Stimulated activated CD4-positive, alpha-beta T cell treated with anti-CD3 and anti-CD28 coated beads, Interleukin-12 subunit alpha, Interleukin-12 subunit beta, amount 100 ng/mL, for 48 hours (primary cell): ENCODE results near the gene PPIP5K2.
A peak's percentile ranks its signal among the peaks of the same experiment; 100 is the strongest.

Experiments
- DNase-seq, 3 donors: peaks; one replicate each; pipeline ENCODE4 v3.0.0-alpha.2; 2020; ENCODE audit warnings: low read depth in 2 of 3, low spot score in 1 of 3

The PPIP5K2 gene

DNA sequence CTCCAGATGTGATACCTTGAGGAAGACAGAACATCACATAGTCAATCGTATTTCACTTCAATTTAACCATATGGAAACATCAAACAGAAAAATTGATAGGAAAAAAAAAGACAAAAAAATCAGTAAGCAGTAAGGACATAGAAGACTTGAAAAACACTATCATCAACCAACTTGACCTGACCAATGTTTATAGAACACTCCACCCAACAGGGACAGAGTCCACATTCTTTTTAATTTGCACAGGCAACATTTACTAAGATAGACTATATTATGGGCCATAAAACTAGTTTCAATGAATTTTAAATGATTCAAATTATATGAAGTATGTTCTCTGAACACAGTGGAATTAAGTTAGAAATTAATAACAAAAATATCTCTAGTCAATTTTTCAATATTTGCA lies 117.7 kb downstream of the PPIP5K2 start:
- no peak for DNase-seq

DNA sequence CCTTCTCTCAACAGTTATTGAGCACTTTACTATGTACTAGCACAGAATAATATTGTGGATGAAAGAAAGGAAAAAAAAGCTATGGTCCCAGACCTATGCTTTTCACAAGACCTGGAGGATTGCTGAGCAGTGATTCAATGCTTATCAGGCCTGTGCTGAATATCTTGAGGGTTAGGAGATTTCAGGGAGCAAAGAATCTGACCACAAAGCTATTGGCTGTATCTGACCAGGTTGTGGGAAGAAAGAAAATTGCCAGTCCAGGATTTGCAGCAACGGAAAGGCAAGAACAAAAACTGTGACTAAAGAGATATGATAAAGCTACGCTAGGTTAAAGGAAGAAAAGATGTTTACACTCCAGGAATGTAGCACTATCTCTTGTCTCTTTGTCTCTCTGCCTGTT lies 123.6 kb downstream of the PPIP5K2 start:
- DNase-seq: no peak

DNA sequence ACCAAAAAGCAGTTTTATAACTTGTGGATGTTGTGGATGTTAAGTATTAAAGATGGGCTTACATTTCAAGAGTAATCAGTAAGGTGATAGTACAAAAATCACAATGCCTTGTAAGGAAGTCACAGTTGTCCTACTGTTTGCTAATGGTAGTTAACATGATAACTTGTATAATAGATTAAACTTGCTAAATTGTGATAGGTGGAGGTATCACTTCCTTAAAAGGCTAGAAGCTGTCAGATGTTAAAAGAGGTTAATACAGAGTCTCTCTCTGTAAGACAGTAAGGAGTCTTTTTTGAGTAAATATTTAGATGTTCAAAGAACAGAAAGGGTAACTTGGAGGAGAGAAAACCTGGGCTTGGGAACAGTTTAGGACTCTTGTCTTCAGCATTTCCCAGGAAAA lies 124.3 kb downstream of the PPIP5K2 start:
- no peak for DNase-seq

DNA sequence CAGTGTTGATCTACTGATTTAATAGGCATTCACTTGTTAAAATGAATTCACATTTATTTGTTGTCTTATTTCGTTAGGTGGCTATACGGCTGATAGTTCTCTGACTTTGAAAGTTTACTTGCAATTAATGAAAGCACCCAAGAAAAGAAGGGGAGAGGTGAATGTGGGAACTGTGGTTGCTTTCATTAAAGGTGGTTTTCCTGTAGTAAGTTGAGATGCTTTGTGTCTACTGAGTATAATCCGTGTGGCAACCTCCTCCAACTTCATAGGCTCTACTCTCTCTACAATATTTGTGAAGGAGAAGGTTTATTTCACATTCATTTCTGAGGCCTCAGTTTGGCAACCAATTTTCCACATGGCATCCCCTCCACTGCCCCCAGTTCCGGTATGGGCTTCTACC lies 125.7 kb downstream of the PPIP5K2 start:
- no peak for DNase-seq

DNA sequence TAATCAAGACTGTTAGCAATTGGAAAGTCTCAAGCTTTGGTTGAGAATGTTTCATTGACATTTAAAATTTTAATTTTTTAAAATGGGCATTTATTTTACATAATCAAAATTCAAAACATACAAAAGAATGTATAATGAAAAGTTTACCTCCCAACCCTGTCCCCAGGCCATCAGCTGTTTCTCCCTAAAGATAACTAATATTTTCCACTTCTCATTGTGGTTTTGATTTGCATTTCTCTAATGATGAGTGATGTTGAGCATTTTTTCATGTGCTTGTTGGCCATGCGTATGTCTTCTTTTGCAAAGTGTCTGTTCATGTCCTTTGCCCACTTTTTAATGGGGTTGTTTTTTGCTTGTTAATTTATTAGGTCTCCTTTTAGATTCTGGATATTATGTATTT lies 127.0 kb downstream of the PPIP5K2 start:
- no peak for DNase-seq

DNA sequence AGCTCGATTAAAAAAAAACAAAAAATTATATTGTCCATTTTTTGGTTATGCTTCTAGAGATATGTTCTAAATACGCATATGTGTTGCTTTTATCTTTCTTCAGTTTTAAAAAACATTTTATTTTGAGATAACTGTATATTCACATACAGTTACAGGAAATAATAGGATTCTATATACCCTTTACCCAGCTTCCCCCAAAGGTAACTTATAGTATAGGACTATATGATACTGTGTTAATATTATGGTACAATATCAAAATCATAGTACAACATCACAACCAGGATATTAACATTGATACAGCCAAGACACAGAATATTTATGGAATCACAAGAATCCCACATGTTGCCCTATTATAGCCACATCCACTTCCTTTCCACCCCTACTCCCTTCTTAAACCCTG lies 129.0 kb downstream of the PPIP5K2 start:
- no peak for DNase-seq

DNA sequence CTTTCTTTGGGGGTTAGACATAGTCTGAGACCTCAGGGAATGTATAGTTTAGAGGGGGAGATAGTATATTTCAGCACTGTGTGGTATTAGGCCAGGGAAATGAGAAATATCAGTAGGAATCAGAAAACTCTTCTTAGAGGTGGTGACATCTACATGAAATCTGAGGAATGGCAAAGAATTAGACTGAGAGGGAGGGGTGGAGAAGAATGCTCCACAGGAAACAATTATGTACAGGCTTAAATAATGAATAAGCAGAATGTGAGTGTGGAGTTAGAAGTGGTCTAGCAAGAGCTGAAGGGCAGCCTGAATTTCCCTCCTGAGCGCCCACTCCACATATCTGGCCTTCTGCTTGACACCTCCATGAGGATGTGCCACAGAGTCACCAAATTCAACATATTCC lies 134.8 kb downstream of the PPIP5K2 start:
- no peak for DNase-seq

DNA sequence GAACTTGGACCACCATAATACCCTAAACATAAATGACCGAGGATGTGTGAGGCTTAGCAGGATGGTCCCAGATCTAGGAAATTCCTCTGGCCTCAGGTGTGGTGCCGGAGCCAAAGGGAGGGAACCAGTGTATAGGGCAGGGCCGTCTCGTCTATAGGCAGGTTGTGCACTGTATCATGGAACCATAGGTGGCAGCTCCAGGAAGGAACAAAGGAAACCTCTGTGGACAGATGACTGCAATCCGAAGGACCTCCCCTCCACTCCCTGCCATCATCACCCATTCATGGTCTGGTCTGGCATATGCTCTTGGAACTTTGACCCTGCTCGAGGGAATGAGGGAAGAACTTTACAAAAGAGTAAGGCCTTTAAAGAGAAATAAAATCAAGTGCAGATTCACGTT lies 135.6 kb downstream of the PPIP5K2 start:
- no peak for DNase-seq

DNA sequence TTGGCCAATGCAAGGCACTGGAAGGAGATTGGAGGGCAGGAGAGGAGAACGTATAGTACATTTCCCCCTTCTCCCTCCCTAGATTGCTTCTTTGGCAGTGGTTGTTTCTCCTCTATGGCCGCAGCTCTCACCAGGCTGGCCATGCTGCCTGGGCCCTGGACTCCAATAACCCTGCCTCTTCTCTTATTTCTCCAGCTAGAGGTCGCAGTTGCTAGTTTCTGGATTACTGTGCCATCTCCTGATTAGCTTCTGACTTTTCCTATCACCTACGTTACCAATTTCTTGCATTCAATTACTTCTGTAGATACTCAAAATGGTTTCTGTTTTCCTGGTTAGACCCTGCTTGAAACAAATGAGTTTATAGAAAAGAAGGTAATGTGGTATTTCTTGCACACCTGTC lies 136.1 kb downstream of the PPIP5K2 start:
- no peak for DNase-seq

DNA sequence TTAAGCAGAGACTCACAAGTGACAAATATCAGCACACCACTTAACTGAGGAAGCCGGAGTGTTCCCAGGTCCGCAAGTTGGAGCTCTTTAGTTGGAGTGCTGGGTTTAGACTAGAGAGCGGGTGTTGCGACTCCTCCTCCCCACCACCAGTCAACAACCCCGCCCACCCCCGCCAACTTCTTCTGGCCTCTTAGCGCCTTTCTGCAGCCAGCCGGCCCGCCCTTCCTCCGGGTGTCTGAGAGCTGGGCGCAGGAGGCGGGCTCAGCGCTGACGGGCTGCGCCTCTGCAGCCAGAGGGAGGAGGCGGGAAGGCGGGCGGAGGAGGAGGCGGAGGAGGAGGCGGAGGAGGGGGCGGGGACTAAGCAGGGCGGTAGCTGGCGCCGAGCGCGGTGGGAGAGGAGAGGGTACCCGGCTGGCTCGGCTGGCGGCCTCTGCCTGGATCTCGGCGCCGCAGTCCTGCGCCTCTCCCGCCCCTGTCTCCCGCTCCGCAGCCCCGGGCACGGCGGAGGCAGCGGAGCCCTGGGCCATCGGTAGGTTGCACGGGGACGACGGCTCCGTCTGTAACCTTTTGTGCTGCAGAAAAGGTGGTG lies 138.4 kb downstream of the PPIP5K2 start, which contains the start of gene MACIR:
MACIR (plus strand) TSS at position 396 of the 589 bp plus-strand sequence. CDS start 17,157 bp downstream, outside the sequence.
- DNase-seq: peak; percentile 74 to 90 (median 84)

DNA sequence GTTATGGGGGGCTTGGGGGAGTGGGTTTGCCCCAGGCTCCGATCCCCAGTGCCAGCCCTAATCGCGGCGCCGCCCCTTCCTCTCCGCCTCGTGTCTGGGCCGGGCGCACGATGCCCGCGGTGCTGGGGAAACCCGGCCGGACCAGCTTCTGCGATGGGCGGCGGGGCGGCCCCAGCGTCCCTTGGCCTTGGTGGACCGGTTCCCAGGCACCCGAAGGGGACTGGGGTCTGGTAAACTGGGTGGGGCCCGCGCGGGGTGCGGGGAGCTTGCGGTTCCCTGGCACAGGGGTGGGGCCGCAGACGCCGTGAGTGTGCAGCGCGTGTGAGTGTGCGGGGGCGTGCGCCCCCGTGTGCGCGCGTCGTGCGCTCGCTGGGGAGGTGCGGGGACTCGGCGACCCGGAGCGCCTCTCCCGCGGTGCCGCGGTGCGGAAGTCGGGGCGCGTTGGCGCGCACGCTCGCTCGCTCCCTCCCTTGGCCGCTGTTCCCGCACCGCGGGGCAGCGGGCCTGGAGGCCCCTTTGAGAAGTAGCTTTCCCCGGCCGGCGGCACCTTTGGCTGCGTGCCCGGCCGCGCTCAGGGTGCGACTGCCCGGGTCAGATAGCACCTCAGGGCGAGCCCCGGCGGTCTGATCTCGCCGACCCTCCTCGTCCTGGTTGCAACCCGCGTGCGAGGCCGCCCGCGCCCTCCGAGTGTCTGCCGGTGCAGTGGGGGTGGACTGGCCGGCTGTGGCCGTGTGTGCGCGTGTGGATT lies 139.0 kb downstream of the PPIP5K2 start:
- peak; percentile 23 to 54 (median 26) for DNase-seq

DNA sequence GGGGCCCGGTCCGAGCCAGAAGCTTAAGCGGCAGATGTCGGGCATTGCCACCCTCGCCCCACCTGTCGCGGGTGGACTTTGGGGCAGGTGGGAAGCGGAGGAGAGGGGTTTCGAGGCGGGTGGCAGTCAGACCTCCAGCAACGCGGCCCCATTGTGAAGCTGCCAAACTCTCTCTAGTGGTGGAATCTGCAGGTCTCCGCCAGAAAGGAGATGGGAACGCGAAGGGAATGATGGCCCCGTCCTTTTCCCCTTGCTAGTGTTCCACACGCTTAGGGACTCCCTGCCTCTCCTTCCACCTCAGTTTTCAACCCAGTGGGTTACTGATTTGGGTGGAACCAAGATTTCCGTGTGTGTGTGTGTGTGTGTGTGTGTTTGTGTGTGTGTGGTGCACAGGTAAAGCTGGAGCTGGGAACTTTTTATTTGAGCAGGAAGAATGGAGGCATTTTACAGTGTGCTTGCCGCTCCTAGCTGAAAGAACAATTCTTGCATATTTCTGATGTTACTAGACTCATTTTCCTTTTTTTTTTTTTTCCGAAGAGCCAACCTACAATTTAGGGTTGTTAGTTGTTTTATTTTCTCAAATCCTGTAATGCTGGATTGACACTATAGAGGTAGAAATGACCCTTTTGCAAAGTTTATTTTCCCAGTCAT lies 139.7 kb downstream of the PPIP5K2 start:
- peak in 1 of 3 donors; percentile 9 for DNase-seq

DNA sequence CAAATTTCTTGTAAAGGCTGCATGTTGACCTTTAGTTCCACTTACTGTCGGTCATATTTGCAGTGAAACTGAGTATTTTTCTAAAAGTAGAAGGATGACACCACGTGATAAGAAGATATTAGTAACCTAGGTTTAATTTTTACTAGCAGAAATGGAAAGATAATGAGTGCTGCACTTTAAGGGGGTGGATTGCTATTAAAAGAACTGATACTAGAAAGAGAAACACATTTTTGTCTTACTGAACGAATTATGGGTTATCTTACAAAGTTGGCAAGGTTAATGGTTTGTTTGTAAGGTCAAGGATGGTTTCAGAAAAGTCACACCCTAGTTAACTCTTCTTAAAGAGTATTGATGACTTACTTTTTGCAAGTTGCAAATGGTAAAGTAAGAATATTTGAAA lies 140.8 kb downstream of the PPIP5K2 start:
- DNase-seq: no peak
